ENCODE data around the gene TMEFF2.

GRCh38 chr2:191954451-191954850 is 240.3 kb downstream of the TMEFF2 start:
- TF ChIP-seq, protein P1, sequence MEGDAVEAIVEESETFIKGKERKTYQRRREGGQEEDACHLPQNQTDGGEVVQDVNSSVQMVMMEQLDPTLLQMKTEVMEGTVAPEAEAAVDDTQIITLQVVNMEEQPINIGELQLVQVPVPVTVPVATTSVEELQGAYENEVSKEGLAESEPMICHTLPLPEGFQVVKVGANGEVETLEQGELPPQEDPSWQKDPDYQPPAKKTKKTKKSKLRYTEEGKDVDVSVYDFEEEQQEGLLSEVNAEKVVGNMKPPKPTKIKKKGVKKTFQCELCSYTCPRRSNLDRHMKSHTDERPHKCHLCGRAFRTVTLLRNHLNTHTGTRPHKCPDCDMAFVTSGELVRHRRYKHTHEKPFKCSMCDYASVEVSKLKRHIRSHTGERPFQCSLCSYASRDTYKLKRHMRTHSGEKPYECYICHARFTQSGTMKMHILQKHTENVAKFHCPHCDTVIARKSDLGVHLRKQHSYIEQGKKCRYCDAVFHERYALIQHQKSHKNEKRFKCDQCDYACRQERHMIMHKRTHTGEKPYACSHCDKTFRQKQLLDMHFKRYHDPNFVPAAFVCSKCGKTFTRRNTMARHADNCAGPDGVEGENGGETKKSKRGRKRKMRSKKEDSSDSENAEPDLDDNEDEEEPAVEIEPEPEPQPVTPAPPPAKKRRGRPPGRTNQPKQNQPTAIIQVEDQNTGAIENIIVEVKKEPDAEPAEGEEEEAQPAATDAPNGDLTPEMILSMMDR (IDR thresholded peaks at IDR 0.05; ENCODE audit: insufficient read depth, low read length, poor library complexity, severe bottlenecking): no peak
- no peak for TF ChIP-seq EZH2phosphoT487 (conservative IDR thresholded peaks at IDR 0.05; ENCODE audit: low read length)

All from SU-DHL-6 (cell line).